Vagina (tissue), 2 donors: ENCODE measurements around the gene WNT16. TPM values are rescaled to one million over a fixed set of nuclear protein-coding genes. Genes with fewer than 3 reads are reported as not detected.

Source experiments
- DNase-seq, 2 donors: peaks; one replicate each; pipeline ENCODE4 v3.0.0-alpha.2; 2017; ENCODE audit errors: extremely low spot score in 2 of 2
- H3K27ac ChIP-seq: fragments of 200-600 bp; sonication (generic); one replicate; pipeline ENCODE4 v1.5.1; 2019
- H3K27me3 ChIP-seq: fragments of 200-600 bp; sonication (generic); one replicate; pipeline ENCODE4 v1.5.1; 2019
- H3K36me3 ChIP-seq, 2 donors: fragments of 200-600 bp; sonication (generic); one replicate each; pipeline ENCODE4 v1.5.1; 2017 to 2019
- H3K4me1 ChIP-seq: fragments of 200-600 bp; sonication (generic); one replicate; pipeline ENCODE4 v1.5.1; 2019
- H3K4me3 ChIP-seq, 2 donors: fragments of 200-600 bp; sonication (generic); 1 replicate in 1 of 2; 2 replicates in 1 of 2; pipeline ENCODE4 v1.5.1; 2016 to 2019
- H3K9me3 ChIP-seq: fragments of 200-600 bp; sonication (generic); one replicate; pipeline ENCODE4 v1.5.1; 2019
- POLR2A ChIP-seq, 2 donors: fragments of 450-650 bp; IDR thresholded peaks; one replicate each; pipeline ENCODE4 v1.6.1; 2017; ENCODE audit warnings: antibody characterized with exemption in 2 of 2, mild to moderate bottlenecking in 2 of 2, moderate library complexity in 2 of 2
- POLR2AphosphoS5 ChIP-seq, 2 donors: sonication (generic); formaldehyde crosslinking; IDR thresholded peaks; one replicate each; pipeline ENCODE4 v1.9.0; 2017; ENCODE audit warnings: antibody characterized with exemption in 2 of 2, mild to moderate bottlenecking in 2 of 2, low read depth in 1 of 2; ENCODE audit not compliant: insufficient read depth in 1 of 2
- intact Hi-C: fragments of 100-400 bp; cut with DNase I; formaldehyde crosslinking; loops from one replicate; pipeline ENCODE4 v1.15.1; 2023
- total RNA-seq: library from RNA; depleted of rRNA; stranded (reverse); fragments of >200 nt; gene quantifications from one replicate; pipeline ENCODE4 v1.2.3, GENCODE V29; 2016
- TF ChIP-seq, protein P1 (sequence below), 3 experiments: fragments of 450-650 bp in 2 of 3; fragments of 200-600 bp in 1 of 3; sonication (generic) in 1 of 3; IDR thresholded peaks; one replicate each; pipeline ENCODE4 v1.5.1; 2017 to 2019; ENCODE audit warnings: antibody characterized with exemption in 3 of 3, mild to moderate bottlenecking in 2 of 3, moderate library complexity in 2 of 3

The WNT16 gene
- total RNA-seq, 1 donor from 2014 or later, result 7.4 TPM

DNA sequence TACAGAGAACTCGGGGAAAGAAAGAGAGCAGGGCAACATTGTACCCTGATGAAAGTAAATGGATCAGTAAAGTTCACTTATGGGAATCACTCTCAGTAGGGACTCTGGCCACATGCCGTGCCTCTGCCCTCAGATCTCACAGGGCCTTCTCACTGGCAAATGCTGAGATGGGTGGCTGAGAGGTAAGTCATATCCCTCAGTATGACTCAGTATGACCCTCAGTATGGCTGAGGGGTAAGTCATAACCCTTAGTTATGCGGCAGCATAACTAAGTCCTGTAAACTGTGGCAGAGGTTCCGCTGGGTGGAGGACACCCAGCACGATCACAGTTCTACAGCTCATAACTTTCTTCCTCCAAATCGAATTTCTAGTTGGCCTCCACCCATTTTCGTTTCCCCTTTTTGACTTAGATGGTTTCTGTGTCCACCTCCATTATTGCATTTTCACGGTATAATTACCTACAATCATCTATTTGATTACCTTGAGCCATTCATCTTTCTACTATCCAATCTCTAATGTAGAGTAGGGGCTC is 26.5 kb upstream of the WNT16 start:
- intact Hi-C loops, result no loop called here
- Histone ChIP-seq H3K9me3 (no peaks in the 10 kb centered on the region), H3K27ac (no peak overlapping the region), H3K4me1 (peaks cover 9% of the 10 kb centered on the region), H3K4me3 (no peak overlapping the region), H3K27me3 (no peaks in the 10 kb centered on the region), H3K36me3 (no peaks in the 10 kb centered on the region)
- TF ChIP-seq, protein P1, sequence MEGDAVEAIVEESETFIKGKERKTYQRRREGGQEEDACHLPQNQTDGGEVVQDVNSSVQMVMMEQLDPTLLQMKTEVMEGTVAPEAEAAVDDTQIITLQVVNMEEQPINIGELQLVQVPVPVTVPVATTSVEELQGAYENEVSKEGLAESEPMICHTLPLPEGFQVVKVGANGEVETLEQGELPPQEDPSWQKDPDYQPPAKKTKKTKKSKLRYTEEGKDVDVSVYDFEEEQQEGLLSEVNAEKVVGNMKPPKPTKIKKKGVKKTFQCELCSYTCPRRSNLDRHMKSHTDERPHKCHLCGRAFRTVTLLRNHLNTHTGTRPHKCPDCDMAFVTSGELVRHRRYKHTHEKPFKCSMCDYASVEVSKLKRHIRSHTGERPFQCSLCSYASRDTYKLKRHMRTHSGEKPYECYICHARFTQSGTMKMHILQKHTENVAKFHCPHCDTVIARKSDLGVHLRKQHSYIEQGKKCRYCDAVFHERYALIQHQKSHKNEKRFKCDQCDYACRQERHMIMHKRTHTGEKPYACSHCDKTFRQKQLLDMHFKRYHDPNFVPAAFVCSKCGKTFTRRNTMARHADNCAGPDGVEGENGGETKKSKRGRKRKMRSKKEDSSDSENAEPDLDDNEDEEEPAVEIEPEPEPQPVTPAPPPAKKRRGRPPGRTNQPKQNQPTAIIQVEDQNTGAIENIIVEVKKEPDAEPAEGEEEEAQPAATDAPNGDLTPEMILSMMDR (IDR thresholded peaks at IDR 0.05), result no peak
- TF ChIP-seq POLR2AphosphoS5 (IDR thresholded peaks at IDR 0.05; ENCODE audit: insufficient read depth in 1 of 2, low read depth in 1 of 2) (no peak), POLR2A (IDR thresholded peaks at IDR 0.05) (no peak)
- DNase-seq, result no peak

GRCh38 chr7:121303422-121304101 is 25.2 kb upstream of the WNT16 start:
- no peak for DNase-seq
- intact Hi-C loops, result no loop called here
- H3K27ac ChIP-seq, result no peak overlapping the region
- peaks cover 9% of the 10 kb centered on the region for H3K4me1 ChIP-seq
- TF ChIP-seq, protein P1 (IDR thresholded peaks at IDR 0.05), result no peak
- TF ChIP-seq POLR2A (IDR thresholded peaks at IDR 0.05), result no peak
- no peak for TF ChIP-seq POLR2AphosphoS5 (IDR thresholded peaks at IDR 0.05; ENCODE audit: insufficient read depth in 1 of 2, low read depth in 1 of 2)
- H3K4me3 ChIP-seq, result no peak overlapping the region
- no peaks in the 10 kb centered on the region for H3K36me3 ChIP-seq
- no peaks in the 10 kb centered on the region for H3K9me3 ChIP-seq
- H3K27me3 ChIP-seq, result no peaks in the 10 kb centered on the region

- no peak overlapping the region for H3K4me3 ChIP-seq
- no peaks in the 10 kb centered on the region for H3K9me3 ChIP-seq
- intact Hi-C loops, result no loop called here
- TF ChIP-seq, protein P1 (IDR thresholded peaks at IDR 0.05), result no peak
- TF ChIP-seq POLR2A (IDR thresholded peaks at IDR 0.05), result no peak
- TF ChIP-seq POLR2AphosphoS5 (IDR thresholded peaks at IDR 0.05; ENCODE audit: insufficient read depth in 1 of 2, low read depth in 1 of 2), result no peak
- no peaks in the 10 kb centered on the region for H3K36me3 ChIP-seq
- peaks cover 9% of the 10 kb centered on the region for H3K4me1 ChIP-seq
- no peaks in the 10 kb centered on the region for H3K27me3 ChIP-seq
- DNase-seq, result no peak
- no peak overlapping the region for H3K27ac ChIP-seq
Measured at GRCh38 chr7:121304102-121304658, 24.6 kb upstream of the WNT16 start.

- no peaks in the 10 kb centered on the region for H3K27me3 ChIP-seq
- no peaks in the 10 kb centered on the region for H3K9me3 ChIP-seq
- H3K36me3 ChIP-seq, result no peaks in the 10 kb centered on the region
- TF ChIP-seq, protein P1 (IDR thresholded peaks at IDR 0.05), result no peak
- TF ChIP-seq POLR2AphosphoS5 (IDR thresholded peaks at IDR 0.05; ENCODE audit: insufficient read depth in 1 of 2, low read depth in 1 of 2), result no peak
- no peak for TF ChIP-seq POLR2A (IDR thresholded peaks at IDR 0.05)
- intact Hi-C loops, result no loop called here
- no peak overlapping the region for H3K4me3 ChIP-seq
- no peak overlapping the region for H3K27ac ChIP-seq
- no peak for DNase-seq
- peaks cover 9% of the 10 kb centered on the region for H3K4me1 ChIP-seq
Measured at GRCh38 chr7:121305109-121305508, 23.7 kb upstream of the WNT16 start.

DNA sequence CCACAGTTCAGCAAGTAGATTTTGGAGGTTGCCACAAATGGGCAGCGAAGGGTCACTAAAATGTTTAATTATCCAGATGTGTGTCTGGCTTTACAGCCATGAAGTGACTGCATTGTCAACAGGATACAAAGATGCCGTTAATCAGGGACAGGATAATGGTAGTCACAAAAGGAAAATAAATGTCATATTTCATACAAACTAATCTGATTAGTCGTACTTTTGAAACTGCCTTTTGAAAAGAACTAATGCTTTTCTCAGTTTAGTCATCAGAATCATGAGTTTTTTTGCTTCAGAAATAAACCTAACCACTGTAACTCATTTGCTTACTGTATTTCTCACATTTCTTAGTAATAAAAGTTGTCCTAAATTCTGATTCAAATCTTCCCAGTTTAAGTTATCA is 22.2 kb upstream of the WNT16 start:
- H3K4me3 ChIP-seq, result no peak overlapping the region
- no peaks in the 10 kb centered on the region for H3K27me3 ChIP-seq
- H3K9me3 ChIP-seq, result no peaks in the 10 kb centered on the region
- H3K36me3 ChIP-seq, result no peaks in the 10 kb centered on the region
- DNase-seq, result no peak
- H3K27ac ChIP-seq, result no peak overlapping the region
- intact Hi-C loops, result no loop called here
- H3K4me1 ChIP-seq, result no peaks in the 10 kb centered on the region
- TF ChIP-seq, protein P1 (IDR thresholded peaks at IDR 0.05), result no peak
- TF ChIP-seq POLR2AphosphoS5 (IDR thresholded peaks at IDR 0.05; ENCODE audit: insufficient read depth in 1 of 2, low read depth in 1 of 2) (no peak), POLR2A (IDR thresholded peaks at IDR 0.05) (no peak)
